SHP77 treated with DMSO at 0.1 percent for 48 hours (cell line): Measurements from ENCODE around the gene PRSS33.

Experiments used
- DNase-seq: peaks from one replicate; lab custom pipeline; 2025; lab: John Stamatoyannopoulos, UW

Gene PRSS33

GRCh38 chr16:2799205-2799858, 12.0 kb upstream of the PRSS33 start:
- no peak for DNase-seq

- DNase-seq = no peak
Observed at GRCh38 chr16:2798723-2799204, 11.4 kb upstream of the PRSS33 start.

DNA sequence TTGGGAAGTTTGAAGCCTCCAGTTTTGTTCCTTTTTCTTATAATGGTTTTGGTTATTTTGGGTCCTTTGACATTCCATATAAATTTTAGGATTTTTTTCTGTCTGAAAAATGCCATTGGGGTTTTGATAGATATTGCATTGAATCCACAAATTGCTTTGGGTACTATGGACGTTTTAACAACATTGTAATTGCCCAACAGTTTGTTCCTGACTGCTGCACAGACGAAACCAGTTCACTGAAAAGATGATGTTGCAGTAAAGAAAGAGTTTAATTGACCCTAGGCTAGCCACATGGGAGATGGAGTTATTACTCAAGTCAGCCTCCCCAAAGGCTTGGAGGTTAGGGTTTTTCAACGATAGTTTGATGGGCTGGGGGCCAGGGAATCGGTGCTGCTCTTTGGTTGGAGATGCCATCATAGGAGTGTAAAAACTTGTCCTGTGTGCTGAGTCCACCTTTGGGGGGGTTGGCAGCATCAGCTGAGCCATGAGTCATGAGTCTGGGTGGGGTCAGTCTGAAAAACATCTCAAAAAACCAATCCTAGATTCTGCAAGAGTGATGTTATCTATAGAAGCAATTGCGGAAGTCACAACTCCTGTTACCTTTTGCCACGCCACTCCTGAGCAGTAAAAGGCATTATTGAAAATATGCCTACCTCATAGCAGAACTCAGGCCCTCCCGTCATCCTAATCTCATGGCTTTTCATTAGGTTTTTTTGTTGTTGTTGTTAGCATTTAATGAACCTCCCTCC, 8.2 kb upstream of the PRSS33 start:
- DNase-seq = no peak

DNA sequence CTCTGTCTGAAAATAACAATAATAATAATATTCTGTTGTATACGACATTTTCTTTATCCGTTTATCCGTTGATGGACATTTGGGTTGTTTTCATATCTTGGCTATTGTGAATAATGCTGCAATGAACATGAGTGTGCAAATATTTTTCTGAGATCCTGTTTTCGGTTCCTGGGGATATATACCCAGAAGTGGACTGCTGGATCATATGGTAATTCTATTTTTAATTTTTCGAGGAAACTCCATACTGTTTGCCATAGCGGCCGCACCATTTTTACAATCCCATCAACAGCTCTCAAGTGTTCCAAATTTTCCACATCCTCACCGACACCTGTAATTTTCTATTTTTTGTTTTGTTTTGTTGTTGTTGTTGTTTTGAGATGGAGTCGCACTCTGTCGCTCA, 5.6 kb upstream of the PRSS33 start:
- DNase-seq = no peak

- no peak for DNase-seq
Observed at GRCh38 chr16:2791174-2791573, 3.8 kb upstream of the PRSS33 start.

DNA sequence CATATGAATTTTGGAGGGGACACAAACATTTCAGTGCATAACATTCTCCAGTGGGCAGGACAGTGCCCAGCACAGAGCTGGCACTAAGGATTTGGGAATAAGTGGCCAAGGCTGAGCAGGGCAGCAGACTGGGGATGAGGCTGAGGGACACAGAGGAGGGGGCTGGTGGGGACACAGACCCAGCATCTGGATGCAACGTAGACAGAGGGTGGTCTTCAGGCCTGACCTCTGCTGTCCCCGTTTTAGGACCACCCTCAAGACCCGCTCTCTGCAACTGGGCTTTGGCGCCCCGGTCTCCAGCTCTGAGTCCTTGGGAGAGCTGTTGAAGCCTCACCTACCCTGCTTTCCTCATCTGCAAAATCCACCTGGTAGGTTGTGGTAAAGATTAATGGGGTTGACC, 3.3 kb upstream of the PRSS33 start:
- no peak for DNase-seq

DNA sequence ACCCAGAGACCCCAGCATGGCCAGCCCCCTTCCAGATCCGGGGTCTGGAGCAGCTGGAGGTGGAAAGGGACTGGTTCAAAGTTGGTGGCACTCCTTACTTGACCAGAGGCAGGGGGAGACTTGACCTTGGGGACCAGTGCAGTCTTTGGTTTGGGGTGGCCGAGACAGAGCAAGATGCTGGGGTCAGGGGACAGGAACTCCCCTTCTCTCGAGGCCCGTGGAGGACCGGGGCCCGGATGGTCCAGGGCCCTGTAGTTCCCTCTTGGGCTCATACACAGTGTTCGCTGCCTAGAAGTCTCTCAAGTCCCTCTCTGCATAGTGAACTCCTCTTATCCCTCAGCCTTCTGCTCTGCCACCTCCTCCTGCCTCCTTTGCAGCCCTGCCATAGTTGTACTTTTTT, 601 bp upstream of the PRSS33 start:
- DNase-seq = no peak

GRCh38 chr16:2786826-2787151, 571 bp downstream of the PRSS33 start:
- DNase-seq = no peak

DNA sequence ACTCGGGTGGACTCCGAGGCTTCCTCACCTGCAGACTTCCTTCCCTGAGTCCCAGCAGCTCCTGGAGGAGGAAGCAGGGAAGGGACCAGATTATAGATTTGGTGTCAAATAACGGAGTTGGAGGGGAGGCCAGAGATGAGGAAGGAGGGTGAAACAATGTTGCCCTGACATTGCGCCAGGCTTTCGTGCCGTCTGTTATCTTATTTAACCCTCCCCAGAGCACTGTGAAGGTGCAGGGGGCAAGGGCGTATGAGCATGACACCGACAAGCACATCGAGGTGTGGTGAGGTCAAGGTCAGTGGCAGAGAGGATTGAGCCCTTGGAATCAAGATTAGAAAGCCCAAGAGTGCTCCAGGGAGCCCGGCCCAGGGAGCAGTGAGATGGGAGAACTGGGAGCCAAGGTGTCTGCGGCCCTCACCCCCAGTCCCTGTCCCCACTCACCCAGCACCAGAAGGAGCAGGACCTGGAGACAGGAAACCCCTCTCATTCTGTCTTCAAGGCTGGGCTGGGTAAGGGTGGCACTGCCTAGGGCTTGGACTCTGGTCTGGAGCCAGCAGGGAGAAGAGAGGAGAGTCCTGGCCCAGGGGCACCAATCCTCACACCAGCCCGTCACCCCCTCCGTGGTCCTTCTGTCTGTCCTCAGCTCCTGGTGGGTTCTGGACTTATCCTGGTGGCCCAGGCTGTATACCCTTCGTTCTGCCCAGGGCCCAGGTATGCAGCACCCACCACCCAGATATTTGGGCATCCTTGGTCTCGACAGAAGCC, 1.1 kb downstream of the PRSS33 start:
- DNase-seq = no peak

GRCh38 chr16:2785101-2785991, 2.0 kb downstream of the PRSS33 start:
- no peak for DNase-seq

GRCh38 chr16:2784358-2785100, 2.8 kb downstream of the PRSS33 start:
- DNase-seq = no peak

GRCh38 chr16:2783581-2784357, 3.6 kb downstream of the PRSS33 start:
- no peak for DNase-seq

DNA sequence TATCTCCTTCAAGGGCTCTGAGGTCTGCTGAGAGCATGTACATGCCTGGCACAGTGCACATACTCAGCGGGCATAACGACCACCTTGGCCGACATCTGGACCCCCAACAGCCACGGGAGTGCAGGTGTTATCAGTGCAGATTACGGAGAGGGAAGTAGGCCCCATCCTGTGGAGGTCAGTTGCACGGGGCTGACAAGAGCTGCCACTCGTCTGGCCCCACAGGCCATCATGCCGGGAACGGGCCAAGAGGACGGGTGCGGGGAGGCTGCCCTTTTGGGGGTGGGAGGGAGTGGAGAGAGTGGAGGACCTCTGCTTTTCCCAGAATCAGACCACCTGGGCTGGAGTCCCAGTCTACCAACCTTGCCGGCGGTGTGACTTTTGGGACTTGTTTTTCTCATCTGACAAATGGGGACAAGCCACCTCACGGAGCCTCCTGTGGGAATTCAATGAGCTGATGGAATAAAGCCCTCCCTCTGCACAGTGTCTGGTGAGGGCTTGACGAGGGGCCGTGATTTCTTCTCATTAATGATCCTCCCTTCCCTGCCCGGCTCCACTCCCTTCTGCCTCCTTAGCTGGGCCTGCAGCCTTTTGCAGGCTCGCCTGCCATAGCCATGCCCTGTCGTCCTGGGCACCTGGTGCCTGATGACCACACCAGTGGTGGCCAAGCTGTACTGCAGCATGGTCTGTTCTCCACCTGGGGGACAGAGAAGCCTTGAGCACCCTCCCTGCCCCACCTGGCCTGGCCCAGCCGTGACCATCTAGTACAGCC, 4.6 kb downstream of the PRSS33 start:
- DNase-seq = no peak

- DNase-seq = no peak
Observed at GRCh38 chr16:2779978-2780898, 7.1 kb downstream of the PRSS33 start.

DNA sequence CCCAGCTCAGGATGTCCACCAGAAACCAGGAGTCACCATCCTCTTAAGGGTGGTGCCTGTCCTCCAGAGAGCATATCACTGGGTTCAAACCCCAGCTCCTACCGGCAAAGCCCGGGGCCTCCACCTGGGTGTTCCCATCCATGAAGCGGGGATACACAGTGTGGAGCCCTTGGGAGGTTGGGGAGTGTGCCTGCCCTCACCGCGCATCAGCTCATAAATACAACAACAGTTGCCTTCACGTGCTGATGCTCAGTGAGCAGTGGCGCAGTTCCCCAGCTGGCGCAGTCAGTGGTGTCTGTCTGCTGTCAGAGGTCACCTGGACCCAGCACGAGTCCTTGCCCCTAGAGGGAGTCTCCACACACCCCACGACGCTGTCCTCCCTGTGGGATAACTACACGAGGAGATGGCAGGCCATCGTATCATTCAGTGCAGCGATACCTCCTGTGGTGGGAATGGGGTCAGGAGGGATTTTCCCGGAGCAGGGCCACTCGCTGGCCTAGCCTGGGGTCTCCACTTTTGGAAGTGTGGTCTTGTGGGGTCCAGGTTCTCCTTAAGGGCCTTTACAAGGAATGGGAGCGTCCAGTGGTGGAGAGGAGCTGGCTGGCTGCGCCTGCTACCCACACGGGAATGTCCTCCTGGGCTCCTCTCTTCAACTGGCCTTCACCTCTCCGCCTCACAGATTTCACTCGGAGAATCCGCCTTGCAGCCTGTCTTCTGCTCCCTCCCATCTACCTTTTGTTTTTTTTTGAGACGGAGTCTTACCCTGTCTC, 8.0 kb downstream of the PRSS33 start:
- DNase-seq = no peak

- no peak for DNase-seq
Observed at GRCh38 chr16:2778630-2778958, 8.8 kb downstream of the PRSS33 start.

DNA sequence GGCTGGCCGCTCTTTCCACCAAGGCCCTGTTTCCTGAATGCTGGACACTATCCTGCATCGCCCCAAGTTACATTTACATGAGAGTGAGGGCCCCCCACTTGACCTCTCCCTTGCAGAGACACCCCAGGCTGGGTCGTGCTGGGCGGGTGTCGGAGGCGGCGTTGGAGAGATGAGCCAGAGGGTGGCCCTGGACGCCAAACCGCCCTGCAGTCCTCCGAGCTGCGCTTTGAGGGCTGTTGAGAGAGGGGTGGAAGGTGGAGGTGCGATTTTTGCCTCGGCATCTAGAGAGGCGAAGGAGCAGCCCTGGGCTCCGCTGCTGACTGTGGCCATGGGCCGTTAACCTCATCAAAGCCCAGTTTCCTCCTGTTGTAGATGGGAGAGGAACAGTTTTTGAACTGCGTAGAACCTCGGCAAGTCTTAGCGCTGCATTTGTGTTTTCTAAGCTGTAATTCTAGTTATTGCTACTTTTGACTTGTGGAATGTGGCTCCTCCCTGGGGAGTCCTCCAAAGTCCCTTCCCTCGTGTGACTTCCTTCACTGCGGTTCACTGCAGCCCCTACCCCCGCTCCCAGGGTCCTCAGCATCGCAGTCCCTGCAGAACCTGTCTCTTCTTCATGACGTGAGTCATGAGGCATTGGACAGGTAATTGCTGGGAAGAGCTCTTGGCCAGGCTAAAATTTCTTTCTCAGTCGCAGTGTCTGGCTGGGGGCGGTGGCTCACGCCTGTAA, 9.3 kb downstream of the PRSS33 start:
- DNase-seq = no peak
